ENCODE measurements around the gene KNCN. TPM values are rescaled to one million over a fixed set of nuclear protein-coding genes. Genes with fewer than 3 reads are reported as not detected.

Gene KNCN
- total RNA-seq, 1 donor from 2014 or later: not detected

GRCh38 chr1:46526013-46526690 lies 25.3 kb downstream of the KNCN start:
- H3K27me3 Mint-ChIP-seq: peaks cover 91% of the 10 kb centered on the region
- H3K4me3 Mint-ChIP-seq: no peak overlapping the region
- H3K36me3 Mint-ChIP-seq: no peaks in the 10 kb centered on the region
- H3K9me3 Mint-ChIP-seq: no peaks in the 10 kb centered on the region
- no peak overlapping the region for H3K27ac Mint-ChIP-seq
- peaks cover 31% of the 10 kb centered on the region for H3K4me1 Mint-ChIP-seq (ENCODE audit: unreplicated experiment)
- no peak for TF ChIP-seq CTCF (conservative IDR thresholded peaks at IDR 0.05)
- DNase-seq (ENCODE audit: extremely low spot score, unreplicated experiment): no peak

DNA sequence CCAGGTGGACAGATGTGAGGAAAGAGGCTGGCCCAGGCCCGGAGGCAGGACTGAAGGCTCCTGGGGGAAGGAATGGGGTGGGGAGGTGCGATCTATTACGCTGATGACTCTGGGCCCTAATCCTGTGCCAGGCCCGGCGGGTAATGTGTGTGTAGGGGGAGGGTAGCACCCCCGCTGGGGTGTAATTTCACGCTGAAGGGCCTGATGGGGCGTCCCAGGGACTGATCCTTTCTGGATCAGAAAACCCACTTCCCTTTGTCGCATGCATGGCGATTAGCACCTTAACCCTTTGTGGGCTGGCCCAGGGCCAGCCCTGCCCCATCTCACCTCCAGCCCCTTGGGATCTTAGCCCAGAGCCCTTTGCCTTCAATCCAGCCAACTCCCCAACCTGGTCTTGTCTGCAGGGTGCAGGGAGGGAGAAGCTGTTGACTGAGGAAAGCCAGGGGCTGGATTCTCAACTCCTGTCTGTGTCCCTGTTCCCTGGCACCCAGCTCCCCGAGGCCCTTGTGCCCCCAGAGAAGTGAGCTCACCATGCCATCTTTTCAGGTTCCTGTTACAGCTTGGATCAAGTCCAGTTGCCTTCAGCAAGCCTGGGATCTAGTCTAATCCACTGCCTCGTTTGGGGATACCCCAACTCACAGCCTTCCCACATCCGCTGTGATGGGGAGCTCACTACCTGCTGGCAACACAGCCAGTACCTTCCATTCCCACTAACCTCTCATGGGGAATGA lies 26.0 kb downstream of the KNCN start:
- TF ChIP-seq CTCF (conservative IDR thresholded peaks at IDR 0.05): no peak
- Mint-ChIP-seq H3K27ac (no peak overlapping the region), H3K36me3 (no peaks in the 10 kb centered on the region), H3K27me3 (peaks cover 88% of the 10 kb centered on the region), H3K4me1 (ENCODE audit: unreplicated experiment) (peaks cover 34% of the 10 kb centered on the region), H3K4me3 (no peak overlapping the region), H3K9me3 (no peaks in the 10 kb centered on the region)
- no peak for DNase-seq (ENCODE audit: extremely low spot score, unreplicated experiment)

GRCh38 chr1:46524843-46525242 lies 26.6 kb downstream of the KNCN start:
- DNase-seq (ENCODE audit: extremely low spot score, unreplicated experiment): no peak
- peaks cover 36% of the 10 kb centered on the region for H3K4me1 Mint-ChIP-seq (ENCODE audit: unreplicated experiment)
- H3K4me3 Mint-ChIP-seq: no peak overlapping the region
- no peak overlapping the region for H3K27ac Mint-ChIP-seq
- no peaks in the 10 kb centered on the region for H3K36me3 Mint-ChIP-seq
- no peaks in the 10 kb centered on the region for H3K9me3 Mint-ChIP-seq
- no peak for TF ChIP-seq CTCF (conservative IDR thresholded peaks at IDR 0.05)
- peaks cover 88% of the 10 kb centered on the region for H3K27me3 Mint-ChIP-seq

- Mint-ChIP-seq H3K4me1 (ENCODE audit: unreplicated experiment) (peaks cover 30% of the 10 kb centered on the region), H3K36me3 (no peaks in the 10 kb centered on the region), H3K9me3 (no peaks in the 10 kb centered on the region), H3K27ac (no peak overlapping the region), H3K27me3 (peaks cover 82% of the 10 kb centered on the region), H3K4me3 (no peak overlapping the region)
- TF ChIP-seq CTCF (conservative IDR thresholded peaks at IDR 0.05): no peak
- DNase-seq (ENCODE audit: extremely low spot score, unreplicated experiment): no peak
Observed at GRCh38 chr1:46523496-46524353, 27.7 kb downstream of the KNCN start.

DNA sequence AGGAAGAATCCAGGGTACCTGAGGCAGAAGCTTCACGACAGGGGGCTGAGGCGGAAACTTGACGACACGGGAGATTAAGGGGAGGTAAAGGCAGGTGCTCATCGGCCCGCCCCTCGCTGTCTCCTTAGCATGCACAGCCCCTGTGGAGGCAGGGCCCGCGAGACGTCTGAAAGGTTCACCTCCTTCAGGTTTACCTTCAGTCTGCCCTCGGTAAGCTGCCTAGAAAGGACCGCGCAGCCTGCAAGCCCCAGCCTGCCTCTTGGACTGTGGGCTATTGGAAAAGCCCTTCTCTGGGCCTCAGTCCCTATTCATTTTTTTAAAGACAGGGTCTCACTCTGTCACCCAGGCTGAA lies 28.5 kb downstream of the KNCN start:
- Mint-ChIP-seq H3K36me3 (no peaks in the 10 kb centered on the region), H3K27me3 (peaks cover 80% of the 10 kb centered on the region), H3K4me3 (no peak overlapping the region), H3K4me1 (ENCODE audit: unreplicated experiment) (peaks cover 27% of the 10 kb centered on the region), H3K9me3 (no peaks in the 10 kb centered on the region), H3K27ac (no peak overlapping the region)
- DNase-seq (ENCODE audit: extremely low spot score, unreplicated experiment): no peak
- TF ChIP-seq CTCF (conservative IDR thresholded peaks at IDR 0.05): no peak
